Naive B cell (primary cell): ENCODE measurements around the gene ELP4. TPM values are rescaled to one million over a fixed set of nuclear protein-coding genes. Genes with fewer than 3 reads are reported as not detected.
"Not testable (repeated sequence)": the region's sequence is repeated elsewhere in the genome, so short reads cannot be mapped to it uniquely, and the experiment has no call there.

ENCODE experiments used
- ATAC-seq, 2 donors: fragments of 150-1000 bp; cut with Tn5 transposase; 2 replicates each; pipeline ENCODE4 v1.10.0; 2021; ENCODE audit warnings: low read depth in 2 of 2, mild to moderate bottlenecking in 2 of 2, moderate library complexity in 2 of 2
- DNase-seq: peaks from one replicate; pipeline ENCODE4 v3.0.0; 2022
- H3K27ac Mint-ChIP-seq, 6 donors: one replicate each; pipeline ENCODE4 v1.8.0; 2020 to 2022; ENCODE audit warnings: mild to moderate bottlenecking in 6 of 6, mixed read lengths in 6 of 6, moderate library complexity in 5 of 6, inconsistent platforms in 2 of 6
- H3K27me3 Mint-ChIP-seq, 3 donors: one replicate each; pipeline ENCODE4 v1.8.0; 2021 to 2022; ENCODE audit warnings: mixed read lengths in 3 of 3, mild to moderate bottlenecking in 1 of 3
- H3K36me3 Mint-ChIP-seq, 2 donors: one replicate each; pipeline ENCODE4 v1.8.0; 2020 to 2022; ENCODE audit warnings: mixed read lengths in 2 of 2, inconsistent platforms in 1 of 2, mild to moderate bottlenecking in 1 of 2
- H3K4me1 Mint-ChIP-seq, 3 donors: one replicate each; pipeline ENCODE4 v1.8.0; 2020 to 2022; ENCODE audit warnings: mixed read lengths in 3 of 3, inconsistent platforms in 1 of 3, mild to moderate bottlenecking in 1 of 3, moderate library complexity in 1 of 3
- H3K4me3 Mint-ChIP-seq, 8 donors: one replicate each; pipeline ENCODE4 v1.8.0; 2020 to 2022; ENCODE audit warnings: mild to moderate bottlenecking in 8 of 8, mixed read lengths in 8 of 8, moderate library complexity in 8 of 8, inconsistent platforms in 2 of 8
- H3K9me3 Mint-ChIP-seq, 7 donors: one replicate each; pipeline ENCODE4 v1.8.0; 2020 to 2022; ENCODE audit warnings: mixed read lengths in 7 of 7, mild to moderate bottlenecking in 5 of 7, inconsistent platforms in 2 of 7, moderate library complexity in 1 of 7
- polyA plus RNA-seq, 6 donors: library from polyadenylated mRNA; unstranded; fragments of 300-500 nt; fragmentation: Illumina TruSeq; gene quantifications; one replicate each; pipeline ENCODE4 v1.2.3, GENCODE V29; 2021; ENCODE audit warnings: low read depth in 6 of 6

Gene ELP4
- polyA plus RNA-seq, 6 donors from 2014 or later, result 16.7 to 25.0 (median 19.9) TPM

DNA sequence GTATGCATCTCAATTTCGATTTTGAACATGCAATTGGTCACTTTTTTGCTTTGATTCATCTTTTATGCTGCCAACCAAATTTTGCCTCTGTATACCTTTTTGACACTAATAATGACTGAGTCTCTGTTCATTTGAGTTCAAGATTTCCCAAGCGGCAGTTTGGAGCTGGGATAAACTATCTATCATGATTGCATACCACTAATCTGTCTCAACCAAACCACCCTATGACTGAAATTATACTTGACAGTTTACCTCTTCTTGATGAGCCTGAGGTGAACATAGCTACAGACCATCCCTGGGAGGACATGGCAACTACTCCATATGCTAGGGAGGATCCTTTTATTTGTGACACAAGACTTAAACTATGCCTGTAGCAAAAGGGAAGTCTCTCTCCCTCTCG, 155.4 kb downstream of the ELP4 start:
- no peak for DNase-seq
- ATAC-seq, result no peak
- peaks cover 0 to 5% of the 10 kb centered on the region in 2 donors for H3K36me3 Mint-ChIP-seq
- H3K27me3 Mint-ChIP-seq, result no peaks in the 10 kb centered on the region
- H3K4me3 Mint-ChIP-seq, result no peak overlapping the region
- no peaks in the 10 kb centered on the region for H3K9me3 Mint-ChIP-seq
- no peaks in the 10 kb centered on the region for H3K4me1 Mint-ChIP-seq
- H3K27ac Mint-ChIP-seq, result no peak overlapping the region

DNA sequence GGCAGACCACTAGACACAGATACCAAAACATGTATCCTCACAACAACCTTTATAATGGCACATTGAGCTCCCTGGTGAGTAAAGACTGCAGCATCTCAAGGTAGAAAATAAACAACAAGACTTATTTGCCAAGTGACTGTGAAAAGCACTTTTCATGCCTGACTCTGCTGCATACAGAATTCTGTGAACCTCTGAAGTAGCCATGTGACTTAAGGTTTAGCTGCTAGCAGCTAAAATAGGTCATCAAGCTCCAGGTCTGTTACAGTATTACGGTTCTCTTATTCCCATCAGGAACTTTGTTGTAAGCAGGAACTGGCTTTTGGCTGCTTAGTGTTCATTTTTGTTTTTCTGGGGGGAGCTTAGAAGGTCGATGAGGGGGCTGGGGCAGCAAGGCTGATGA, 162.1 kb downstream of the ELP4 start:
- H3K36me3 Mint-ChIP-seq, result peaks cover 6 to 10% of the 10 kb centered on the region in 2 donors
- no peaks in the 10 kb centered on the region for H3K27me3 Mint-ChIP-seq
- H3K27ac Mint-ChIP-seq, result no peak overlapping the region
- no peaks in the 10 kb centered on the region for H3K9me3 Mint-ChIP-seq
- ATAC-seq (no peak), DNase-seq (no peak)
- H3K4me3 Mint-ChIP-seq, result no peak overlapping the region
- H3K4me1 Mint-ChIP-seq, result no peaks in the 10 kb centered on the region

DNA sequence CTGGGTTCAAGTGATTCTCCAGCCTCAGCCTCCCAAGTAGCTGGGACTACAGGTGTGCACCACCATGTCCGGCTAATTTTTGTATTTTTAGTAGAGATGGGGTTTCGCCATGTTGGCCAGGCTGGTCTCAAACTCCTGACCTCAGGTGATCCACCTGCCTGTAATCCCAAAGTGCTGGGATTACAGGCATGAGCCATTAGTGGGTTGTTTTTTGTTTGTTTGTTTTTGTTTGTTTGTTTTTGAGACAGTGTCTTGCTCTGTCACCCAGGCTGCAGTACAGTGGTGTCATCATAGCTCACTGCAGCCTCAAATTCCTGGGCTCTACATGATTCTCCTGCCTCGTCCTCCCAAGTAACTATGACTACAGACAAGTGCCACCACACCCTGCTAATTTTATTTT, 163.5 kb downstream of the ELP4 start:
- not testable (repeated sequence) for H3K27me3 Mint-ChIP-seq, H3K9me3 Mint-ChIP-seq, H3K27ac Mint-ChIP-seq, ATAC-seq, H3K4me3 Mint-ChIP-seq, H3K4me1 Mint-ChIP-seq, DNase-seq
- H3K36me3 Mint-ChIP-seq, result peaks cover 10 to 13% of the 10 kb centered on the region in 2 donors

DNA sequence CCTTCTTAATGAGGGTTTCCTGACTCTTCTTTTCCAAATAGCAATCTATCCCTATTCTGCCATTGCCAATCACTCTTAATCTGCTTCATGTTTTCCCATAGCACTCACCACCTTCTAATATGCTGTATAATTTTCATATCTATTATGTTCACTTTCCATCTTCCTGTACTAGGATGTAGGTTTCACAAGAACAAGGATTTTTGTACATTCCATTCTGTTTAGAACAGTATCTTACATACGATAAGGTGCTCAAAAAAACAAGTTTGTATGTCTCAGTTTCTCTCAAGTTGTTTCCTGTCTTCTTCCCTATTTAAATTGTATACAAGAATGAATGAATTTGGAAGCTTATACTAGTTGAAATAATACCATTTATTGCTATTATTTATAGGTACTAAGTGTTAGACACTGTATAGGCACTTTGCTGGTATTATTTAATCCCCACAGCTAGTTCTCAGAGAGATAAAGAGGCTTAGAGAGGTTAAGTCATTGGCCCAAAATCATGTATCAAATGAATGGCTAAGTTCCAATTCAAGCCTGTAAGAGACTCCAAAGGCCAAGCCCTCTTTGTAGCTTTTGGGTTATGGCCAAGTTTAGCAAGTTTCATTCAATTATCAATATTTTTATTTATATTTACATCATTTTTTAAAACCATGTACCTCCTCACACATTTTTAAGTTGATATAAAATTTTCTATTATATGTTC, 166.9 kb downstream of the ELP4 start:
- H3K27me3 Mint-ChIP-seq, result no peaks in the 10 kb centered on the region
- H3K36me3 Mint-ChIP-seq, result peaks cover 24% of the 10 kb centered on the region in 2 donors
- ATAC-seq, result no peak
- no peak overlapping the region for H3K4me3 Mint-ChIP-seq
- no peaks in the 10 kb centered on the region for H3K4me1 Mint-ChIP-seq
- H3K27ac Mint-ChIP-seq, result no peak overlapping the region
- no peak for DNase-seq
- H3K9me3 Mint-ChIP-seq, result peaks cover 0 to 3% (median 0%) of the 10 kb centered on the region in 7 donors

DNA sequence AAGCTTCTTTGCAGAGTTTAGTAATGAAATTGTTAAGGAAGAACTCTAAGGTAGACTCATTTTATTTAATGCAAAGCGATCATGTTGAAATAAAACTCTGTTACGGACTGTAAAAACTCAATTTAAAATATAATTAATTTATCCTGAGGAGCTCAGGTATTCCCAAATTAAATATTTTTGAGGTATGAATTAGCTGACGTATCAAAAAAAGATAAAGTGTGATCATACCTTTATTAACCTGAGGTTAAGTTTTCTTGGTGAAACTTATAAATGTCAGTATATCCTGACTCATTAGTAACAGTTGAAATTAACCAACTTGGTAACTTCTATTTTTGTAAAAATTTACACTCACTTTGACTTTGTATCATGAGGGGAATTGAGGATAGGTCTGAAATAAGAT, 171.2 kb downstream of the ELP4 start:
- no peaks in the 10 kb centered on the region for H3K4me1 Mint-ChIP-seq
- H3K36me3 Mint-ChIP-seq, result peaks cover 26 to 30% of the 10 kb centered on the region in 2 donors
- peaks cover 0 to 3% (median 0%) of the 10 kb centered on the region in 7 donors for H3K9me3 Mint-ChIP-seq
- H3K4me3 Mint-ChIP-seq, result no peak overlapping the region
- DNase-seq (no peak), ATAC-seq (no peak)
- no peak overlapping the region for H3K27ac Mint-ChIP-seq
- no peaks in the 10 kb centered on the region for H3K27me3 Mint-ChIP-seq

DNA sequence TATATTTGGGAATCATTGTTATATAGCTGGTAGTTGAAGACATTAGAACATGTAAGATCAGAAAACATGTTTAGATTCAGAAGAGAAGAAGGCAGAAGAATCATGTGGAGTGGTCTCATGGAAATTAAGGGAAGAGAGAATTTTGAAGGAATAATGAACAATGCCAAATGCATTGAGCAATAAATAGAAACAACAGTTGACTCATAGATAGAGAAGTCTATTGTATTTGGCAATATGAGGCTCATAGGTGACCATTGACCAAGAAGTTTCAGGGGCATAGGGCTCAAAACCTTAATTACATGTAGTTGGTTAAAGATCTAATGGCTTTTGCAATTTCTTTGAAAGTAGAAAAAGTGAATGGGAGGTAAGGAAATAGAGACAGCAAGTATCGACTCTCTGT, 177.7 kb downstream of the ELP4 start:
- DNase-seq, result no peak
- H3K9me3 Mint-ChIP-seq, result peaks cover 0 to under 1% (median 0%) of the 10 kb centered on the region in 7 donors
- no peaks in the 10 kb centered on the region for H3K27me3 Mint-ChIP-seq
- H3K4me3 Mint-ChIP-seq, result no peak overlapping the region
- no peaks in the 10 kb centered on the region for H3K4me1 Mint-ChIP-seq
- ATAC-seq, result no peak
- H3K36me3 Mint-ChIP-seq, result peaks cover 0 to 6% of the 10 kb centered on the region in 2 donors
- no peak overlapping the region for H3K27ac Mint-ChIP-seq

DNA sequence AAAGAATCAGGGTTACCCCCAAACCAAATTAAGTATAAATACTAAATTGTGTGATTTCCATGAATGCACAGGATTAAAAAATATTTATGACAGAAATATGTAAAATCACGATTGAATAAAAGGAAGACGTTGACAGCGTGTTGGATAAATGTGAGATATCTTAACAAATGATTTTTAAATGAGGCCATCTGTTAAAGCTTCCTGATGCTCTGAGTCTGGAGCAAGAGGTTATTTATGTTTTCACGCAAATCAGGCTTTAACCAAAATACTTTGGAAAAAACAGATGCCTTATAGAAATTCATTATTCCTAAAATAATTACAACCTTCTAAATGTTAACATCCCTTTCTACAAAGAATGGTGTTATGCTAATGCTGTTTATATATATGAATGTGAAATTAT, 178.3 kb downstream of the ELP4 start:
- Mint-ChIP-seq H3K4me1 (no peaks in the 10 kb centered on the region), H3K4me3 (no peak overlapping the region), H3K9me3 (peaks cover 0 to 6% (median 0%) of the 10 kb centered on the region in 7 donors), H3K27ac (no peak overlapping the region), H3K36me3 (peaks cover 0 to 4% of the 10 kb centered on the region in 2 donors), H3K27me3 (no peaks in the 10 kb centered on the region)
- DNase-seq (no peak), ATAC-seq (no peak)

DNA sequence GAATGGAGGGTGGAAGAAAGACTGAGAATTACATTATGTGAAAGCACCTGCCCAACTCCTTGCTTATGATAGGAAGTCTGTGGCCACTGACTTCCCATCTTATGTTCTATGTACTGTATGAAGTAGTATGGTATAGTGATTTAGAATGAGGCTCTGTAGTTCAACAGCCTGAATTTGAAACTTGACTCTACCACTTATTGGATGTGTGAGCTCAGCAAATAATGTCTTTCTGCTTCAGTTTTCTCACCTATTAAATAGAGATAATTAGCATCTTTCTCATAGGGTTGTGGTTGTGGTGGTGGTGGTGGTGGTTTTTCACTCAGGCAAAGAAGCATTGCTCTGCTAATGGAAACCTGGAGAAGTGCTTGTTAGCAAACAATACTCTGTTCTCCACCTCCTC, 180.0 kb downstream of the ELP4 start:
- peaks cover 0 to 4% of the 10 kb centered on the region in 2 donors for H3K36me3 Mint-ChIP-seq
- no peak overlapping the region for H3K27ac Mint-ChIP-seq
- ATAC-seq, result no peak
- no peak for DNase-seq
- H3K4me1 Mint-ChIP-seq, result peaks cover 0 to 1% (median 0%) of the 10 kb centered on the region in 3 donors
- no peaks in the 10 kb centered on the region for H3K27me3 Mint-ChIP-seq
- H3K4me3 Mint-ChIP-seq, result no peak overlapping the region
- H3K9me3 Mint-ChIP-seq, result peaks cover 0 to 10% (median 7%) of the 10 kb centered on the region in 7 donors

DNA sequence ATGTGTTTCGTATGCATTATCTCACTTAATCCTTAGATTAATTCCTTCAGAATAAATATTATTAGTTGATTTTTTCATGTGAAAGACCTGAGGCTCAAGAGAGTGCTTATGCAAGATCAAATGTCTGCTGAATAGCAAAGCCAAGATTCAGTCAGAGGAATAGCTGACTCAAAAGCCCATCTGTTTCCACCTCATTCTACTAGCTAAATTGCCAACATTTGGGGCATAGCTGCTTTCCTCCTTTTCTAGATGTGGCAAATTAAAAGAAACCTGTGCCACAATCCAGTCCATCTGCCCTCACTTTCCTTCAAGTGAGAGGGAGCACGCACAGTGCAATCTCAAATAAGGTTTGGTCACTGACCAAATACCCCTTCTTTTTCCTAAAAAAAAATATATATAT, 180.5 kb downstream of the ELP4 start:
- Mint-ChIP-seq H3K27ac (no peak overlapping the region), H3K36me3 (peaks cover 0 to 4% of the 10 kb centered on the region in 2 donors), H3K27me3 (no peaks in the 10 kb centered on the region), H3K9me3 (peaks cover 0 to 11% (median 7%) of the 10 kb centered on the region in 7 donors), H3K4me1 (peaks cover 0 to 5% (median 0%) of the 10 kb centered on the region in 3 donors), H3K4me3 (no peak overlapping the region)
- ATAC-seq (no peak), DNase-seq (no peak)

DNA sequence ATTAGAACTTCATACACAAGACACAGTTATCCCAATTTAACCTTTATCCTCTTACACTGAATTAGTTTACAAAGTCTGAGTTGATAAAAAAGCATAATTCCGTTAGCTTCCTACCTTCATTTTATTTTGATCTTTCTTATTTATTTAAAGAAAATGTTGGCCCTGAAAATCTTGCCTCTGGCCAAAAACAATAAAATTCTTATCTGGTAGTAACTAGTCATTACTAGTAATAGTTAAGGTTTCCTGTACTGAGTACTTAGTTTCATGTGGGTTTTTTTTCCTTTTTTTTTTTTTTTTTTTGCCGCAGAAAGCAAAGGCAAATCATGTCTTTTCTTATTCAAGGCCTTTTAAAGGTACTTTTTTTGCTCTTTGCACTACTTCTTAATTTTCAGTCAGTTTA, 180.9 kb downstream of the ELP4 start:
- Mint-ChIP-seq H3K27me3 (no peaks in the 10 kb centered on the region), H3K27ac (no peak overlapping the region), H3K4me3 (no peak overlapping the region), H3K36me3 (peaks cover 0 to 4% of the 10 kb centered on the region in 2 donors), H3K4me1 (peaks cover 0 to 5% (median 0%) of the 10 kb centered on the region in 3 donors), H3K9me3 (peaks cover 0 to 11% (median 7%) of the 10 kb centered on the region in 7 donors)
- DNase-seq (no peak), ATAC-seq (no peak)

DNA sequence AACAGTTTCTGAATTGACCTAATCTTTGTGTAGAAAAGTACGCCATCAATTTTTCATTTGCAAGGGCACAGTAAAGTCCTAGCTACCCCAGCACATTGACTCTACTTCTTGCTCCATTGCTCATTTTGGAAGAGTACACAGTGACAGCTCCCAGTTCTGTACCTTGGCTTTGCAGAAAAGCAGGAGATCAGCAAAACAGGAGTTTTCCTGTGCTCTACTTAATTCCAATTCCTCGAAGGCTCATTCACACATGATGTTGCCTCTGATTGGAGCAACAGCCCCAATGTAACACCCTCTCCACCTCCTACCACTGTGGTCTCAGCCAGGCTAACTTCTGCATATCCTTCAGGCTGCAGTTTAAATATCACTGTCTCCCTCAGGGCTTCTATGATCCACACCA, 182.9 kb downstream of the ELP4 start:
- ATAC-seq, result no peak
- no peak for DNase-seq
- Mint-ChIP-seq H3K4me1 (peaks cover 0 to 16% (median 0%) of the 10 kb centered on the region in 3 donors), H3K27me3 (no peaks in the 10 kb centered on the region), H3K27ac (peak overlapping the region in 1 of 6 donors; percentile 67), H3K36me3 (peaks cover 0 to 4% of the 10 kb centered on the region in 2 donors), H3K4me3 (no peak overlapping the region), H3K9me3 (peaks cover 0 to 11% (median 7%) of the 10 kb centered on the region in 7 donors)

DNA sequence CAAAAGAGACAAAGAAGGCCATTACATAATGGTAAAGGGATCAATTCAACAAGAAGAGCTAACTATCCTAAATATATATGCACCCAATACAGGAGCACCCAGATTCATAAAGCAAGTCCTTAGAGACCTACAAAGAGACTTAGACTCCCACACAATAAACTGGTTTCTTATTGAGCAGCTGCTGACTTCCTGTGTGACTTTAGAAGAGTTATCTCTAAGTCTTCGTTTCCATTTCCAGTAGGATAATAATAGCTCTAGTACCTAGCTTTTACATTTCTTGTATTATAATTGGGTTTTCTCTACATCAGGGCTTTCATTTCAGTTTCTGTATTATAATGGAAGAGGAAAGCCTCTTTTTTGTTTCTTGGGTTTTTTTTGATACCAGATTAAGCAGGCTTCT, 187.5 kb downstream of the ELP4 start:
- not testable (repeated sequence) for H3K4me3 Mint-ChIP-seq, ATAC-seq, H3K27me3 Mint-ChIP-seq, H3K27ac Mint-ChIP-seq, H3K36me3 Mint-ChIP-seq, DNase-seq
- H3K4me1 Mint-ChIP-seq, result peaks cover 0 to 16% (median 0%) of the 10 kb centered on the region in 3 donors
- peaks cover 0 to 11% (median 7%) of the 10 kb centered on the region in 7 donors for H3K9me3 Mint-ChIP-seq

DNA sequence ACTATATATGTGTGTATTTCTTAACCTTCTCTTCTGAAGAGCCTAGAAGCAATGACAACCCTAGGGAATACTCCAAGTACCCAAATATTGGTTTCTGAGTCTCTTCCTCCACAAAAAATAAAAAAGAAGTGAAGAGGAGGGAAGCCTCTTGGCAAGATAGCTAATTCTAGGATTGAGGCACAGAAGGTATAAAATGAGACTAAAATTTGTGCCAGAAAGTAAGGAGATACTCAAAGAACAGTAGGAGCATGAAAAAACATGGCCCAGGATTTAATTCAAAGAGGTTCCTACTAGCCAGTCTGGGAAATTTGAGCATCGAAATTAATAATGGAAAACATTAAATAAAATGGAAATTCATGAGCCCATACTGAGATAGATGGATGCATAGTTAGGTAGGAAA, 189.5 kb downstream of the ELP4 start:
- H3K4me3 Mint-ChIP-seq, result no peak overlapping the region
- no peaks in the 10 kb centered on the region for H3K36me3 Mint-ChIP-seq
- ATAC-seq (no peak), DNase-seq (no peak)
- peaks cover 0 to 16% (median 0%) of the 10 kb centered on the region in 3 donors for H3K4me1 Mint-ChIP-seq
- peaks cover 0 to 5% (median 0%) of the 10 kb centered on the region in 7 donors for H3K9me3 Mint-ChIP-seq
- H3K27ac Mint-ChIP-seq, result no peak overlapping the region
- no peaks in the 10 kb centered on the region for H3K27me3 Mint-ChIP-seq

DNA sequence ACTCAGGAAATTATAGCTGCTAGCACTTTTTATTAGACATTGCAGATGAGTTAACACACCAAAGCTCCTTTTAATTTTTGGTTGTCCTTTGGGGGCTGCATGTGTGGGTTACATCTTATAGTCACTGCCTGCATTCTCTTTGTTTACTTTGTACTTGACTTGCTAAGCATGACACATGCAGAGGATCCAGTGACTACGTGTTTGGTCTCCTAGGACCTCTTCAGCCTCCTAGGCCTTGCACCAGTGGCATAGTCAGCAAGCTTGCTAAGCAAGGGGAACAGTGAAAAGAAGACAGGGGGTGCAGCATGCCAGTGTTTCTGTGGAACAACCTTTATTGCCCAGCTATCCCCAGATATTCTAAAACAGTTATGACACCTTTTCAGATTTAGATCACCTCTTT, 193.4 kb downstream of the ELP4 start:
- Mint-ChIP-seq H3K4me1 (no peaks in the 10 kb centered on the region), H3K36me3 (peaks cover 8 to 9% of the 10 kb centered on the region in 2 donors), H3K27me3 (no peaks in the 10 kb centered on the region), H3K4me3 (no peak overlapping the region), H3K9me3 (peaks cover 0 to 2% (median 0%) of the 10 kb centered on the region in 7 donors), H3K27ac (no peak overlapping the region)
- ATAC-seq (no peak), DNase-seq (no peak)
